GM18858 (cell line): ENCODE data around the gene STAT4.
A peak's percentile ranks its signal among the peaks of the same experiment; 100 is the strongest.

ENCODE experiments used
- ATAC-seq: cut with Tn5 transposase; IDR thresholded peaks from one replicate; pipeline ENCODE4 v1.9.1; 2021; ENCODE audit not compliant: unreplicated experiment

Gene STAT4

GRCh38 chr2:191145769-191146471 is 4.9 kb downstream of the STAT4 start:
- ATAC-seq = no peak

- no peak for ATAC-seq
Measured at GRCh38 chr2:191144217-191144616, 6.6 kb downstream of the STAT4 start.

GRCh38 chr2:191143791-191144190 is 7.0 kb downstream of the STAT4 start:
- no peak for ATAC-seq

- no peak for ATAC-seq
Measured at GRCh38 chr2:191128911-191129304, 21.9 kb downstream of the STAT4 start.

- peak; percentile 70 for ATAC-seq
Measured at GRCh38 chr2:191128172-191128910, 22.5 kb downstream of the STAT4 start.

- ATAC-seq = no peak
Measured at GRCh38 chr2:191127235-191127634, 23.6 kb downstream of the STAT4 start.

GRCh38 chr2:191126386-191127085 is 24.3 kb downstream of the STAT4 start:
- ATAC-seq = no peak

- ATAC-seq = no peak
Measured at GRCh38 chr2:191125646-191126045, 25.1 kb downstream of the STAT4 start.

- ATAC-seq = no peak
Measured at GRCh38 chr2:191122638-191123294, 28.0 kb downstream of the STAT4 start.

GRCh38 chr2:191117341-191117740 is 33.5 kb downstream of the STAT4 start:
- no peak for ATAC-seq

GRCh38 chr2:191115804-191116203 is 35.0 kb downstream of the STAT4 start:
- ATAC-seq = peak; percentile 31

- peak; percentile 30 for ATAC-seq
Measured at GRCh38 chr2:191115391-191115790, 35.4 kb downstream of the STAT4 start.

GRCh38 chr2:191114403-191114886 is 36.3 kb downstream of the STAT4 start:
- peak; percentile 73 for ATAC-seq

GRCh38 chr2:191113761-191114160 is 37.0 kb downstream of the STAT4 start:
- ATAC-seq = no peak

- no peak for ATAC-seq
Measured at GRCh38 chr2:191112448-191112901, 38.3 kb downstream of the STAT4 start.

GRCh38 chr2:191109888-191110287 is 40.9 kb downstream of the STAT4 start:
- no peak for ATAC-seq

- no peak for ATAC-seq
Measured at GRCh38 chr2:191108331-191108730, 42.5 kb downstream of the STAT4 start.

- ATAC-seq = no peak
Measured at GRCh38 chr2:191105082-191105481, 45.7 kb downstream of the STAT4 start.

- ATAC-seq = no peak
Measured at GRCh38 chr2:191103774-191104173, 47.0 kb downstream of the STAT4 start.

- no peak for ATAC-seq
Measured at GRCh38 chr2:191100216-191100615, 50.6 kb downstream of the STAT4 start.

GRCh38 chr2:191087311-191087710 is 63.5 kb downstream of the STAT4 start:
- ATAC-seq = no peak
